Measurements from ENCODE around the gene TMEM198. TPM values are rescaled to one million over a fixed set of nuclear protein-coding genes. Genes with fewer than 3 reads are reported as not detected.
A peak's percentile ranks its signal among the peaks of the same experiment; 100 is the strongest.

Gene TMEM198
- total RNA-seq, 2 experiments from 2014 or later: 2.5 to 6.6 TPM

GRCh38 chr2:219542931-219543595 lies 765 bp upstream of the TMEM198 start:
- H3K4me3 ChIP-seq (ENCODE audit: low read depth, low read length, poor library complexity, severe bottlenecking): peak overlapping the region; percentile 80
- no peaks in the 10 kb centered on the region for H3K9me2 ChIP-seq (ENCODE audit: insufficient read depth, low read length)
- intact Hi-C loops (cut with micrococcal nuclease; ENCODE audit: unreplicated experiment): loop anchor here (1.0 to 5.0 kb wide), 4 partner anchors 48 to 366 kb away; partner anchors contain the start of genes CNPPD1, DNPEP, RETREG2 and STK11IP
- H3K4me2 ChIP-seq (ENCODE audit: low read length): peak overlapping the region; percentile 81
- peaks cover 24% of the 10 kb centered on the region for H3K36me3 ChIP-seq (ENCODE audit: insufficient read depth, low read length)
- CTCF ChIA-PET (ENCODE audit: unreplicated experiment): no interaction called here
- H3K27ac ChIP-seq (ENCODE audit: low read depth, low read length, poor library complexity, severe bottlenecking): peak overlapping the region; percentile 76
- H3K4me1 ChIP-seq (ENCODE audit: insufficient read depth, low read length, poor library complexity, severe bottlenecking): no peaks in the 10 kb centered on the region
- peaks cover 9% of the 10 kb centered on the region; the same call in 1 of the 2 replicates for H3K79me2 ChIP-seq (ENCODE audit: insufficient read depth, low read depth, low read length)
- no TSS peak for BruUV-seq (replicated peaks)
- no peaks in the 10 kb centered on the region for H3K9me3 ChIP-seq (ENCODE audit: low read length)
- 0 out of 2 replicates have a peak, but pooled peaks cover 5% of the 10 kb centered on the region for H4K20me1 ChIP-seq (ENCODE audit: insufficient read depth, low read length)
- no peak for DNase-seq (ENCODE audit: low spot score)
- peak overlapping the region; percentile 50 for H2AFZ ChIP-seq (ENCODE audit: low read length)
- POLR2A ChIA-PET: interaction anchor here (0.6 to 3.3 kb wide), 3 partner anchors 54 to 666 kb away, joined by 3 to 14 read pairs (median 3); partner anchors contain the start of gene STK11IP
- TF ChIP-seq CTCF (conservative IDR thresholded peaks at IDR 0.05; ENCODE audit: low read length) (0 out of 2 replicates have a peak, but pooled peaks have one; percentile 19), EZH2phosphoT487 (IDR thresholded peaks at IDR 0.05; ENCODE audit: borderline replicate concordance, low read depth, low read length) (no peak)

- Histone ChIP-seq H3K36me3 (ENCODE audit: insufficient read depth, low read length) (peaks cover 13% of the 10 kb centered on the region), H3K4me2 (ENCODE audit: low read length) (peak overlapping the region; percentile 70), H2AFZ (ENCODE audit: low read length) (no peak overlapping the region), H3K9me3 (ENCODE audit: low read length) (no peaks in the 10 kb centered on the region), H3K4me3 (ENCODE audit: low read depth, low read length, poor library complexity, severe bottlenecking) (peak overlapping the region; percentile 80), H3K9me2 (ENCODE audit: insufficient read depth, low read length) (no peaks in the 10 kb centered on the region), H3K27ac (ENCODE audit: low read depth, low read length, poor library complexity, severe bottlenecking) (no peak overlapping the region), H3K79me2 (ENCODE audit: insufficient read depth, low read depth, low read length) (peaks cover 9% of the 10 kb centered on the region; the same call in 1 of the 2 replicates), H4K20me1 (ENCODE audit: insufficient read depth, low read length) (0 out of 2 replicates have a peak, but pooled peaks cover 5% of the 10 kb centered on the region), H3K4me1 (ENCODE audit: insufficient read depth, low read length, poor library complexity, severe bottlenecking) (no peaks in the 10 kb centered on the region)
- POLR2A ChIA-PET: interaction anchor here (3.3 kb wide), 1 partner anchor 53 kb away, joined by 14 read pairs; the partner anchor contains the start of gene STK11IP
- TSS peak; percentile 48 for BruUV-seq (replicated peaks)
- intact Hi-C loops (cut with micrococcal nuclease; ENCODE audit: unreplicated experiment): loop anchor here (5.0 kb wide), 2 partner anchors 157 to 367 kb away; partner anchors contain the start of genes CNPPD1, DNPEP and RETREG2
- no peak for DNase-seq (ENCODE audit: low spot score)
- CTCF ChIA-PET (ENCODE audit: unreplicated experiment): no interaction called here
- no peak for TF ChIP-seq CTCF (conservative IDR thresholded peaks at IDR 0.05; ENCODE audit: low read length)
Observed at GRCh38 chr2:219544567-219544966, 739 bp downstream of the TMEM198 start.
